Measurements from ENCODE around the gene ZDHHC16. TPM values are rescaled to one million over a fixed set of nuclear protein-coding genes. Genes with fewer than 3 reads are reported as not detected.

ZDHHC16 gene
- total RNA-seq, 1 donor from 2014 or later = 30.4 TPM

- no peak for TF ChIP-seq CTCF (IDR thresholded peaks at IDR 0.05)
Measured at GRCh38 chr10:97479939-97480338, 34.0 kb downstream of the ZDHHC16 start.

GRCh38 chr10:97481071-97481470 lies 35.1 kb downstream of the ZDHHC16 start:
- H3K36me3 ChIP-seq = peaks cover 63 to 67% of the 10 kb centered on the region in 2 donors
- H3K9me3 ChIP-seq = no peaks in the 10 kb centered on the region
- intact Hi-C loops (cut with DNase I) = no loop called here

More at GRCh38 chr10:97479939-97480338, 34.0 kb downstream of the ZDHHC16 start:
- DNase-seq (ENCODE audit: low spot score in 2 of 2) = no peak
- intact Hi-C loops (cut with DNase I) = no loop called here
- no peak overlapping the region for H3K27ac ChIP-seq
- no peak overlapping the region for H3K4me3 ChIP-seq
- no peaks in the 10 kb centered on the region for H3K27me3 ChIP-seq
- peaks cover 74 to 78% of the 10 kb centered on the region in 2 donors for H3K36me3 ChIP-seq
- no peaks in the 10 kb centered on the region for H3K9me3 ChIP-seq
- no peaks in the 10 kb centered on the region for H3K4me1 ChIP-seq

GRCh38 chr10:97482381-97482780 lies 36.4 kb downstream of the ZDHHC16 start:
- H3K27ac ChIP-seq = no peak overlapping the region
- H3K9me3 ChIP-seq = no peaks in the 10 kb centered on the region
- TF ChIP-seq CTCF (IDR thresholded peaks at IDR 0.05) = no peak
- H3K4me3 ChIP-seq = no peak overlapping the region
- no peaks in the 10 kb centered on the region for H3K27me3 ChIP-seq
- H3K4me1 ChIP-seq = peaks cover 0 to 3% of the 10 kb centered on the region in 2 donors
- DNase-seq (ENCODE audit: low spot score in 2 of 2) = no peak
- peaks cover 52 to 54% of the 10 kb centered on the region in 2 donors for H3K36me3 ChIP-seq
- intact Hi-C loops (cut with DNase I) = no loop called here

More at GRCh38 chr10:97481071-97481470, 35.1 kb downstream of the ZDHHC16 start:
- Histone ChIP-seq H3K27ac (no peak overlapping the region), H3K4me3 (no peak overlapping the region), H3K4me1 (peaks cover 0 to under 1% of the 10 kb centered on the region in 2 donors), H3K27me3 (no peaks in the 10 kb centered on the region)
- DNase-seq (ENCODE audit: low spot score in 2 of 2) = no peak
- TF ChIP-seq CTCF (IDR thresholded peaks at IDR 0.05) = no peak

- H3K4me1 ChIP-seq = peaks cover 0 to 3% of the 10 kb centered on the region in 2 donors
- H3K36me3 ChIP-seq = peaks cover 42 to 43% of the 10 kb centered on the region in 2 donors
Measured at GRCh38 chr10:97483506-97483905, 37.5 kb downstream of the ZDHHC16 start.

GRCh38 chr10:97483921-97484320 lies 37.9 kb downstream of the ZDHHC16 start:
- Histone ChIP-seq H3K27me3 (no peaks in the 10 kb centered on the region), H3K4me1 (peaks cover 0 to 3% of the 10 kb centered on the region in 2 donors), H3K9me3 (no peaks in the 10 kb centered on the region), H3K27ac (no peak overlapping the region), H3K36me3 (peaks cover 38% of the 10 kb centered on the region in 2 donors), H3K4me3 (no peak overlapping the region)
- intact Hi-C loops (cut with DNase I) = no loop called here
- no peak for DNase-seq (ENCODE audit: low spot score in 2 of 2)
- no peak for TF ChIP-seq CTCF (IDR thresholded peaks at IDR 0.05)

More at GRCh38 chr10:97483506-97483905, 37.5 kb downstream of the ZDHHC16 start:
- no peak for TF ChIP-seq CTCF (IDR thresholded peaks at IDR 0.05)
- intact Hi-C loops (cut with DNase I) = no loop called here
- H3K4me3 ChIP-seq = no peak overlapping the region
- H3K27ac ChIP-seq = no peak overlapping the region
- H3K27me3 ChIP-seq = no peaks in the 10 kb centered on the region
- DNase-seq (ENCODE audit: low spot score in 2 of 2) = no peak
- no peaks in the 10 kb centered on the region for H3K9me3 ChIP-seq
